ENCODE measurements around the gene GUCA2B. TPM values are rescaled to one million over a fixed set of nuclear protein-coding genes. Genes with fewer than 3 reads are reported as not detected.

Gene GUCA2B
- total RNA-seq, 1 donor from 2014 or later, result not detected

DNA sequence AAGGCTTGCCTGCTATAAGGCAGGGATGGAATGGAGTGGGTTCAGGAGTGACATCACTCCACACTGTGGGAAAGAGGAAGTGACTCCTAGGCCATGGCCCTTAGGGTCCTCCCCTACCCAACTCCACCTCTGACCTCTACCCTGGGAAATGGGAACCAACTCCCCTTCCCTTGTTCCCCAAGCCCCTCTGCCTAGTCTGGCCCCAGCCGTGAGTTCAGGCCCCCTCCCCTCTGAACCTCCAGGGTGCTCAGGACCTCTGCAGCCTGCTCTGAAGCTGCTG, 15.1 kb downstream of the GUCA2B start:
- no peak for DNase-seq

GRCh38 chr1:42168763-42169162, 15.6 kb downstream of the GUCA2B start:
- no peak for DNase-seq

GRCh38 chr1:42170779-42171621, 17.8 kb downstream of the GUCA2B start:
- no peak for DNase-seq

DNA sequence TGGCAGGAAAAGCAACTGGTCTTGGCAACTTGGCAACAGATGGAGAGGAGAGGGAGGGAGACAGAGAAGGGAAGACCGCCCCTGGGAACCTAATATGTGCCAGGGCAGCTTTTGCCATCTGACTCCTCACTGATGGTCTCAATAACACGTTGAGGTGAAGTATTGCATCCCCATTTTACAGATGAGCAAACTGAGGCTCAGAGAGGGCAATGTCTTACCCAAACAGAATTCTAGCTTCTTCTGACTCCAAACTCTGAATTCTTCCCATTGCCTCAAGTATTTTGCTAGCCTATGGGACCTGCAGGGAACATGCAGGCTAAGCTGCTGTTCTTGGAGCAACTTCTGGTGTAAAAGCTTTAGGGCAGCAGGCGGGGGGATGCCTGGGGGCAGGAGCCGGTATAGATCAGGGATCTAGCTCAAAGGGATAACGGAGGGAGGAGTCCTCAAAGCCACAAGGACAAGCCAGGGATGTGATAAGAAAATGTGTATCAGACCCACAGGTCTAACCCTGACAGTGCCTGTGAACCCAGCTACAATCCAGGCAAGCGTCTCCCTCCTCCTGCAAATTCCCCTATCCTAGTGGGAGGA, 18.6 kb downstream of the GUCA2B start:
- no peak for DNase-seq

- DNase-seq, result peak; percentile 67
These were observed 19.3 kb downstream of the GUCA2B start for GRCh38 chr1:42172381-42173133.

- DNase-seq, result peak; percentile 70
These were observed 20.1 kb downstream of the GUCA2B start for GRCh38 chr1:42173155-42173933.

- no peak for DNase-seq
These were observed 20.9 kb downstream of the GUCA2B start for GRCh38 chr1:42173961-42174735.

DNA sequence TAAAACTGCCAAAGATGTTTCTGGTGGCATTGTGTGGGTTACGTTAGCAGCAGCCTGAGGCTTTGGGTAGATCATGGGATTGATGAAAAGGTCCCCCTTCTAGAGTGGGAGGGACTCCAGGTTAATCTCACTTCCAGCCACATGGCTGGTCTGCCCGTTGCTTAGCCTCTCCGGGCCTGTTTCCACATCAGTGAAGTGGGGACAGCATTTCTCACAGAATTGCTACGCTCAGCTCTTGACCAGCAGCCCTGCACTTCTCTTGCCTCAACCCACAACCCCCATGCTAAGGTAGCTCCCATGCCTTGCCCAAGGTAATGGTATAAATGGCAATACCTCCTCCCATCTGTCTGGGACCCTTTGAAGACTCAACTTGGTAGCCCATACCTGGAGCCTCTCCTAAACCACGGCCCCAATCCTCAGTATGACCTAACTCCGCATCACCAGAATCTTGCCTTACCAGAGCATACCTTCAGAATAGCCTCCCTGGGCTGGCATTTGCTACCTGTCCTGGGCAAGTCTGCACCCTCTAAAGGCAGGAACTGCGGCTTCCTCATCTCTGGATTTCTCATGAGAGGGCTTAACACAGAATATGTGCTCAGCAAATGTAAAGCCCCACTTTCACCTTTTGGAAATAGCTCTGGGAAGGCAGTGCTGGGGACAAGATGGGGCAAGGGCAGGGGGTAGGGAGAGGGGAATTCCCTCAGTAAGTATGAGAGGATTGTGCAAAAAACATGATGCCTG, 22.3 kb downstream of the GUCA2B start:
- no peak for DNase-seq

DNA sequence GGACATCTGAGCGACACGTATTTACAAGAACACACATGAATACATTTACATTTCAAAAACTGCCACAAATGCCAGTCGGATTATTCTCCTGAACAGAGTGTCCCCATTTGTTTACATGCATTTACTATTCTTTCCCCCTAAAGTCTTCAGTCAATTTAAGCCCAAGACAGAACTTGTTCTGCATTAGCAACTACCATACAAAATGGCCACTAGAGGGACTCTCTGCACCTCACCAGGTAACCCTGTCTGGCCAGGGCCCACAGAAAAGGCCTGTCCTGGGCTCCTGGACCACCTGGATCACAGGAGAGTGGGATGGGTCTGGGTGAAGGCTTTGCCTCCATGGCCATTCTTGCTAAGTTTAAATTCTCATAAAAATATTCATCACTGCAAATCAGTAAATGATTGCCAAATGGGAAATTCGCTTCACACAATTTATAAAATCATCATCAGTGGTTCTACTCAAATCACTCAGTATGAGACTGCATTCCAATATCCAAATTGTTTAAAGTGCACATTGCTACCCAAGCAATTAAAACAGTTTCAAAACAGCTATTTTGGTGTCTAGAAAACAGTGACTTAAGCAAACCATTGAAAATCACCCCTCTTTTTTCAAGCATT, 23.8 kb downstream of the GUCA2B start:
- DNase-seq, result peak; percentile 81

GRCh38 chr1:42177541-42177981, 24.4 kb downstream of the GUCA2B start:
- peak; percentile 87 for DNase-seq

DNA sequence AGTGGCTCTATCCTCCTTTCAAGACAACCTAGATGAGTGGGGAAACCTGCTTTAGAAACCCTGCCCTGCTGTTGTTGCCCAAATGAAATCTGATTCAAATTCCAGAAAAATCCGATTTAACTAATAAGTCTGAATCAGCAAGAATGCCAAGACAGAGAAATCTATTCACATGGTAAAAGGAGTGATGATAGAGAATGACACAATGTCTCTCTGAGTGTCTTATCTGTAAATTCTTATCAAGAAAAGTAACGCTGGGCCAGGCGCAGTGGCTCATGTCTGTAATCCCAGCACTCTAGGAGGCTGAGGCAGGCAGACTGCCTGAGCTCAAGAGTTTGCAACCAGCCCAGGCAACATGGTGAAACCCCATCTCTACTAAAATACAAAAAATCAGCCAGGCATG, 25.0 kb downstream of the GUCA2B start:
- DNase-seq, result no peak

DNA sequence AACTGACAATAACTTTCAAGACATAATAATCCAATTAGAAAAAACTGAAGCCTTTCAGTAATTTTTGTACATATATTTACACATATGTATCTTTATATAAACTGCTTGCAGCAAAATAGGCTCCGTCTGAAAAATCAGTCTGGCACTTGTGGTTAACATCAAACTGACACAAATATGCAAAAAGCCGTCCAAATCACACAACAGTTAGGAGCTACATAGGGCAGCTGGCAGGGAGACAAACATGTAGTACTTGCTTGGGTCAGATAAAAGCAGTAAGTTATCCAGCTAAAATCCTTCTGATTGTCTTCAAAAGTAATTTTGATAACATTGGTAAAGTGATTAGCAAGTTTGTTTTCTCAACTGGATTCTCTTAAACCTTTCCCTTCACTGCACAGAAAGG, 26.1 kb downstream of the GUCA2B start:
- DNase-seq, result no peak

GRCh38 chr1:42179900-42180329, 26.7 kb downstream of the GUCA2B start:
- DNase-seq, result peak; percentile 25

GRCh38 chr1:42181687-42182086, 28.5 kb downstream of the GUCA2B start:
- no peak for DNase-seq

DNA sequence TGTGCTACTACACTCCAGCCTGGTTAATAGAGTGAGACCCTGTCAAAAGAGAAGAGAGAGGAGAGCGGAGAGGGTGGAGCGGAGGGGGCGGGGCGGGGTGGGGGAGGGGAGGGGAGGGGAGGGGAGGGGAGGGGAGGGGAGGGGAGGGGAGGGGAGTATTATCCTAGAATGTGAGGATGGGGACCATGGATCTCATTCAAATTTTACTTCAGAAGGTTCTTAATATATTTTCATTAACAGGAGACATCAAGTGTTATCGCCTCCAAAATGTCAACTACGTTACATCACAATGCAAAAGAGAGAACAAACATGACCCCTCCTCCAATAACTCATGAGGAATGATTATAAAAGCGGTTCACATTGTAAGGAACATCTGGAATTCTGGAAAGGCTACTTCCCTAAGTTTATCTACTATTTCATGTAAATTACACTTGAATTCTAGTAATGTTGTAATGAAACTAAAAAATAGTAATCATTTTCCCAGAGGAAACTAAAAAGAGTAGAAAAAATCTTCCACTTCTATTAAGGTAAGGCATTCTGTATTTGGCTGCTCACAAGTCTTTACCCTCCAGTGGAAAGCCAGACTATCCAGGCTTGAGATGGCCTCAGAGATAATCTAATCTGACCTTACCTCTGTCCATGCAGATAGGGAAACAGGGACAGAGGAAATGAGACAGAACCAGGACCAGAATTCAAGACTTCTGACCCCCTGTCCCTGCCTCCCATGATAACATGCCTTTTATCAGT, 30.2 kb downstream of the GUCA2B start:
- DNase-seq, result no peak

GRCh38 chr1:42183957-42184268, 30.7 kb downstream of the GUCA2B start:
- DNase-seq, result no peak

DNA sequence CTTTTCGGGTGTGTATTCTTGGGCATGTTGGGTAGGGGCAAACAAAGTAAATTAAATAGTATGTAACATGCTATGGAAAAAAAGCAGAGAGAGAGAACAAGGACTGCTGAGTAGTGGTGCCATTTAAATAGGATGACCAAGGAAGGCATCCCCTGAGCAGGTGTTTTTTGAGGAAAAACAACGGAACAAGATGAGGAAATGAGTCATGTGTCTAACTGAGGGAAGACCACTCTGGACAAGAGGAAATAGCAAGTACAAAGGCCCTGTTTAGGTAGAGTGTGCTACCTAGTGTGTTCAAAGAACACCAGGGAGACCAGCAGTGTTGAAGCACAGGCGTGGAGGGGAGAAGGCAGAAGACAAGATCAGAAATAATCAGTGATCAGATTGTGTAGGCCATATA, 31.4 kb downstream of the GUCA2B start:
- peak; percentile 47 for DNase-seq

- DNase-seq, result peak; percentile 71
These were observed 32.9 kb downstream of the GUCA2B start for GRCh38 chr1:42186152-42186551.

DNA sequence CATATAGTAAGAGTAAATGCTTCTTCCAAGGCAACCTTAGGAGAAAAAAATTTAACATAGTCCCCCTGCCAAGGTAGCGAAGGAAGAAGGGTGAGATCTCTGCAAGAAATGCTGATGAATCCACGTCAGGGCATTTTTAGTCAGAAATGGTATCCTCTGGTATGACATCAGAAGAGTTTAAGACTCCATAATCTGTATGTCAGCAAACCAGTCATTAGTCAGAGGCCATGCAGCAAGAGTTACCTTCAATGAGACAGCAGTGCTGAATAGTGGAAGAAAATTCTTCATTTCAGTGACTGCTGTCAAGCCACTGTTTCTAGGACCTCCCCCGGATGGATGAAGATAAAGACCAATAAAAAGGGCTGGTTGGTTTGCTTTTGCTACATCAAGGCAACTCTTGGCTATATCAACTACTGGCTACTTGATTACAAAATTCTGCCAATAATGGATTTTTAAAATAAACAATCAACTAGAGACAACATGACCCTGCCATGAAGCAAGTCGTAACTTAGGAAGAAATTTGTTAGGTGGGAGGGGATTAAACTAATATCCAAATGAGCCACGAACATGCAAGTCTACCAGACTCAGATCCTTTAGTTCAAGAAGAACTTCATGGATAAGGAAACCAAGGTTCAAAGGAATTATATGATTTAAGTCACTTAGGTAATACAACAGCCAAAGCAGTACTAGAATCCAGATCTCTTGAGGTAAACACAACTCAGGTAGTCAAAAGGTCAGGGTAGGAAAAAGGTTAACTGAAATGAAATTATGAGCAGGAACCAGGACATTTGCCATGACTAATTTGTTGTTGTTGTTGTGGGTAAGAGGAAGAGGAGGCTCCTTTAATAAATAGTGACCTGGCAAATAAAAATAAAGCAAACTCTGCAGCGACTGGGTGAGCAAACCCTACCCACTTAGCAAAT, 37.0 kb downstream of the GUCA2B start:
- no peak for DNase-seq
